Measurements from ENCODE around the gene ATRNL1. TPM values are rescaled to one million over a fixed set of nuclear protein-coding genes. Genes with fewer than 3 reads are reported as not detected.

Gene ATRNL1
- polyA plus RNA-seq, 1 donor from 2014 or later, result 47.8 TPM

DNA sequence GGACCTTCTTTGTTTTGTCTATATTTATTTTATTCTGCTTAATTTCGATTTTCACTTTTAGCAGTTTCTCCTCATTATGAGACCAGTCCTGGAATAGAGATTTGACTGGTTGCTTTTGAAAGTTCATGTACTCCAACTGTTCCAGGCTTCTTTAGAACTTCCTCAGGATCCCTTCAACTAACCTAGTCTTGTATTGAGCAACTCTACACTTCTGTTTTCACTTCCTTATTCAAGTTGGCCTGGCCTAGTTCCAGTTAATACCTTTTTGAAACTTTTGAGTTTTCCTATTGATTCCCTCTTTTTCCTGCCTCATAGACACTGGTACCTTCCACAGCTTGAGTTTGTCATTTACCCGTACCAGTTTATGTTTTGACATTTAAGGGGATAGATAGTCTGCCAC is 421.7 kb downstream of the ATRNL1 start:
- no peaks in the 10 kb centered on the region for H3K36me3 ChIP-seq (ENCODE audit: insufficient read depth, low read length)
- TF ChIP-seq, protein P1, sequence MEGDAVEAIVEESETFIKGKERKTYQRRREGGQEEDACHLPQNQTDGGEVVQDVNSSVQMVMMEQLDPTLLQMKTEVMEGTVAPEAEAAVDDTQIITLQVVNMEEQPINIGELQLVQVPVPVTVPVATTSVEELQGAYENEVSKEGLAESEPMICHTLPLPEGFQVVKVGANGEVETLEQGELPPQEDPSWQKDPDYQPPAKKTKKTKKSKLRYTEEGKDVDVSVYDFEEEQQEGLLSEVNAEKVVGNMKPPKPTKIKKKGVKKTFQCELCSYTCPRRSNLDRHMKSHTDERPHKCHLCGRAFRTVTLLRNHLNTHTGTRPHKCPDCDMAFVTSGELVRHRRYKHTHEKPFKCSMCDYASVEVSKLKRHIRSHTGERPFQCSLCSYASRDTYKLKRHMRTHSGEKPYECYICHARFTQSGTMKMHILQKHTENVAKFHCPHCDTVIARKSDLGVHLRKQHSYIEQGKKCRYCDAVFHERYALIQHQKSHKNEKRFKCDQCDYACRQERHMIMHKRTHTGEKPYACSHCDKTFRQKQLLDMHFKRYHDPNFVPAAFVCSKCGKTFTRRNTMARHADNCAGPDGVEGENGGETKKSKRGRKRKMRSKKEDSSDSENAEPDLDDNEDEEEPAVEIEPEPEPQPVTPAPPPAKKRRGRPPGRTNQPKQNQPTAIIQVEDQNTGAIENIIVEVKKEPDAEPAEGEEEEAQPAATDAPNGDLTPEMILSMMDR (IDR thresholded peaks at IDR 0.05; ENCODE audit: poor library complexity, severe bottlenecking), result no peak
- TF ChIP-seq, protein P2, sequence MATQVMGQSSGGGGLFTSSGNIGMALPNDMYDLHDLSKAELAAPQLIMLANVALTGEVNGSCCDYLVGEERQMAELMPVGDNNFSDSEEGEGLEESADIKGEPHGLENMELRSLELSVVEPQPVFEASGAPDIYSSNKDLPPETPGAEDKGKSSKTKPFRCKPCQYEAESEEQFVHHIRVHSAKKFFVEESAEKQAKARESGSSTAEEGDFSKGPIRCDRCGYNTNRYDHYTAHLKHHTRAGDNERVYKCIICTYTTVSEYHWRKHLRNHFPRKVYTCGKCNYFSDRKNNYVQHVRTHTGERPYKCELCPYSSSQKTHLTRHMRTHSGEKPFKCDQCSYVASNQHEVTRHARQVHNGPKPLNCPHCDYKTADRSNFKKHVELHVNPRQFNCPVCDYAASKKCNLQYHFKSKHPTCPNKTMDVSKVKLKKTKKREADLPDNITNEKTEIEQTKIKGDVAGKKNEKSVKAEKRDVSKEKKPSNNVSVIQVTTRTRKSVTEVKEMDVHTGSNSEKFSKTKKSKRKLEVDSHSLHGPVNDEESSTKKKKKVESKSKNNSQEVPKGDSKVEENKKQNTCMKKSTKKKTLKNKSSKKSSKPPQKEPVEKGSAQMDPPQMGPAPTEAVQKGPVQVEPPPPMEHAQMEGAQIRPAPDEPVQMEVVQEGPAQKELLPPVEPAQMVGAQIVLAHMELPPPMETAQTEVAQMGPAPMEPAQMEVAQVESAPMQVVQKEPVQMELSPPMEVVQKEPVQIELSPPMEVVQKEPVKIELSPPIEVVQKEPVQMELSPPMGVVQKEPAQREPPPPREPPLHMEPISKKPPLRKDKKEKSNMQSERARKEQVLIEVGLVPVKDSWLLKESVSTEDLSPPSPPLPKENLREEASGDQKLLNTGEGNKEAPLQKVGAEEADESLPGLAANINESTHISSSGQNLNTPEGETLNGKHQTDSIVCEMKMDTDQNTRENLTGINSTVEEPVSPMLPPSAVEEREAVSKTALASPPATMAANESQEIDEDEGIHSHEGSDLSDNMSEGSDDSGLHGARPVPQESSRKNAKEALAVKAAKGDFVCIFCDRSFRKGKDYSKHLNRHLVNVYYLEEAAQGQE (IDR thresholded peaks at IDR 0.05; ENCODE audit: borderline replicate concordance), result no peak
- TF ChIP-seq MXI1 (conservative IDR thresholded peaks at IDR 0.05; ENCODE audit: poor library complexity, severe bottlenecking) (no peak), RAD21 (conservative IDR thresholded peaks at IDR 0.05) (no peak), SMC3 (conservative IDR thresholded peaks at IDR 0.05; ENCODE audit: poor library complexity) (no peak), TAF1 (IDR thresholded peaks at IDR 0.05; ENCODE audit: low read depth) (no peak), EP300 (conservative IDR thresholded peaks at IDR 0.05; ENCODE audit: poor library complexity, severe bottlenecking) (no peak), EZH2 (IDR thresholded peaks at IDR 0.05; ENCODE audit: borderline replicate concordance, insufficient read depth, low read length, poor library complexity, severe bottlenecking) (no peak), POLR2AphosphoS5 (IDR thresholded peaks at IDR 0.05) (no peak)

DNA sequence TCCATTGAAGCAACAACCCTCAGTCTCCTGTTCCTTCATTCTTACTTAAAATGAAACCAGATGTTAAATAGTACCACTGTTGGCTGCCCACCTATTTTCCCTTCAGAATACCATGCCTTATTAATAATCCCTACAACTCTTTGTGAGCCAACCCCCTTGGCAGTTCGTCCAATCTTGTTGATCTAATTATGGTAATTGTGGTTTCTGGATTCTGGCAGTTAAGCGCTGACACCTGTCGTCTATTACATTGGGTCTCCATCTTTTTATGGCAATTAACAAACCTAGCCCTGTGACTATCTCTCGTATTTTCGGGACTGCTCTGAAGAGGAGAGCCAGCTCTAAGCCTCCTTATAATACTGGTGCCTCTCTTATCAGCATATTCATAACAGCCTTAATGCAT is 432.0 kb downstream of the ATRNL1 start:
- H3K79me2 ChIP-seq (replicated peaks; ENCODE audit: insufficient read depth, low read length), result no peaks in the 10 kb centered on the region

More for the DNA sequence above, 421.7 kb downstream of the ATRNL1 start:
- no peak overlapping the region for H3K27ac ChIP-seq (ENCODE audit: low read length)
- H3K27me3 ChIP-seq (ENCODE audit: insufficient read depth, low read depth, low read length), result no peaks in the 10 kb centered on the region
- no peaks in the 10 kb centered on the region for H3K9me3 ChIP-seq (ENCODE audit: low read length)
- no peaks in the 10 kb centered on the region for H3K79me2 ChIP-seq (replicated peaks; ENCODE audit: insufficient read depth, low read length)
- no peak overlapping the region for H3K4me2 ChIP-seq (ENCODE audit: low read length)
- no peaks in the 10 kb centered on the region for H4K20me1 ChIP-seq (ENCODE audit: insufficient read depth)
- H3K9me2 ChIP-seq (ENCODE audit: insufficient read depth, low read length), result no peaks in the 10 kb centered on the region
- H3K9ac ChIP-seq (ENCODE audit: low read length), result no peak overlapping the region
- no peaks in the 10 kb centered on the region for H3F3A ChIP-seq (ENCODE audit: insufficient read depth, low read length, poor library complexity, severe bottlenecking)
- H3K4me3 ChIP-seq (ENCODE audit: low read length), result no peak overlapping the region
- H2AFZ ChIP-seq (ENCODE audit: low read depth, low read length), result no peak overlapping the region

More for the DNA sequence above, 432.0 kb downstream of the ATRNL1 start:
- no peak for TF ChIP-seq TAF1 (IDR thresholded peaks at IDR 0.05; ENCODE audit: low read depth)
- TF ChIP-seq, protein P1 (IDR thresholded peaks at IDR 0.05; ENCODE audit: poor library complexity, severe bottlenecking), result no peak
- no peak for TF ChIP-seq MXI1 (conservative IDR thresholded peaks at IDR 0.05; ENCODE audit: poor library complexity, severe bottlenecking)
- no peak for TF ChIP-seq RAD21 (conservative IDR thresholded peaks at IDR 0.05)
- TF ChIP-seq SMC3 (conservative IDR thresholded peaks at IDR 0.05; ENCODE audit: poor library complexity), result no peak
- no peak for TF ChIP-seq POLR2AphosphoS5 (IDR thresholded peaks at IDR 0.05)
- TF ChIP-seq, protein P2 (IDR thresholded peaks at IDR 0.05; ENCODE audit: borderline replicate concordance), result no peak
- no peak for TF ChIP-seq EP300 (conservative IDR thresholded peaks at IDR 0.05; ENCODE audit: poor library complexity, severe bottlenecking)
- Histone ChIP-seq H2AFZ (ENCODE audit: low read depth, low read length) (no peak overlapping the region), H3F3A (ENCODE audit: insufficient read depth, low read length, poor library complexity, severe bottlenecking) (no peaks in the 10 kb centered on the region), H3K9me3 (ENCODE audit: low read length) (peaks cover 6% of the 10 kb centered on the region), H3K36me3 (ENCODE audit: insufficient read depth, low read length) (no peaks in the 10 kb centered on the region), H3K4me3 (ENCODE audit: low read length) (no peak overlapping the region), H3K27ac (ENCODE audit: low read length) (no peak overlapping the region), H3K27me3 (ENCODE audit: insufficient read depth, low read depth, low read length) (no peaks in the 10 kb centered on the region), H3K9me2 (ENCODE audit: insufficient read depth, low read length) (no peaks in the 10 kb centered on the region), H3K4me2 (ENCODE audit: low read length) (no peak overlapping the region), H3K9ac (ENCODE audit: low read length) (no peak overlapping the region), H4K20me1 (ENCODE audit: insufficient read depth) (no peaks in the 10 kb centered on the region)
